Choroid plexus epithelial cell (primary cell): ENCODE results near the gene RAE1.

Experiments used
- DNase-seq: peaks from one replicate; pipeline ENCODE4 v3.0.0-alpha.2; 2010; ENCODE audit warnings: low read depth
- H3K4me3 ChIP-seq: 2 replicates; pipeline ENCODE4 v1.5.1; 2011; ENCODE audit warnings: low read depth, mild to moderate bottlenecking, control low read depth, low read length, moderate library complexity
- TF ChIP-seq, protein P1 (sequence below): conservative IDR thresholded peaks from 2 replicates; pipeline ENCODE4 v1.5.1; 2011; ENCODE audit warnings: low read depth, mild to moderate bottlenecking, control low read depth, inconsistent platforms, low read length, moderate library complexity

The RAE1 gene

DNA sequence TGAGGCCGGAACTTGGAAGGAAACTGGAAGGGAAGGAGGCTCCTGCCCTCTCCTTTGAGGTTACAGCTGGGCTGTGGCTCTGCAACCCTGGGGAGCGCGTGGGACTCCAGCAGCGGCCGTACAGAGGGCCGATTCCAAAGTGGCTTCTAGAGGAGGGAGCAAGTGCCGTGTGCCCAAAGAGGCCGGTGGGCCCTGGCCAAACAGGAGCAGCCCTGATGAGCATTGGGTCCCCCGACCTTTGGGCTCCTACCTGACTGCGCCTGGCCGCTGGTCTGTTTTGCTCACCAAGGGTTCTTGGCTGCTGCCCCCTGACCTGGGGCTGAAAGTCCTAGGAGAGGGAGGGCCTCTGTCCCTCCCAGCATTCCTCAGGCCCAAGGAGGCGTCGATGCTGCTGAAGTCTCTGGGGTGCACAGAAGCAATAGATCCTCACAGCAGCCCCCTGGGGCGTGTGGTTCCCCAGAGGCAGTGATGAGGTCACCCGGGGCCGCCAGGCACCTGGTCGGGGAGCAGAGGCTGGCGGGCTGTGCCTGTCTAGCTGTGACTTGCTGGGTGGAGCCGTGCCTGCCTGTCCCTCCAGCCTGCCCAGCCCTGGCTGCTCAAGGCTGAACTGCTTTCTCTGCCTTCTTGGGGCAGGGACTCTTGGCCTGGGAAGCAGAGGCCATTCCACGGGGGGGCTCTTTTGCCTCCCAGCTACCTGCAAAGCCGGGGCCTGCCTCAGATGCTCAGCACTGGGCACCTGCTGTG lies 49.9 kb downstream of the RAE1 start:
- TF ChIP-seq, protein P1, sequence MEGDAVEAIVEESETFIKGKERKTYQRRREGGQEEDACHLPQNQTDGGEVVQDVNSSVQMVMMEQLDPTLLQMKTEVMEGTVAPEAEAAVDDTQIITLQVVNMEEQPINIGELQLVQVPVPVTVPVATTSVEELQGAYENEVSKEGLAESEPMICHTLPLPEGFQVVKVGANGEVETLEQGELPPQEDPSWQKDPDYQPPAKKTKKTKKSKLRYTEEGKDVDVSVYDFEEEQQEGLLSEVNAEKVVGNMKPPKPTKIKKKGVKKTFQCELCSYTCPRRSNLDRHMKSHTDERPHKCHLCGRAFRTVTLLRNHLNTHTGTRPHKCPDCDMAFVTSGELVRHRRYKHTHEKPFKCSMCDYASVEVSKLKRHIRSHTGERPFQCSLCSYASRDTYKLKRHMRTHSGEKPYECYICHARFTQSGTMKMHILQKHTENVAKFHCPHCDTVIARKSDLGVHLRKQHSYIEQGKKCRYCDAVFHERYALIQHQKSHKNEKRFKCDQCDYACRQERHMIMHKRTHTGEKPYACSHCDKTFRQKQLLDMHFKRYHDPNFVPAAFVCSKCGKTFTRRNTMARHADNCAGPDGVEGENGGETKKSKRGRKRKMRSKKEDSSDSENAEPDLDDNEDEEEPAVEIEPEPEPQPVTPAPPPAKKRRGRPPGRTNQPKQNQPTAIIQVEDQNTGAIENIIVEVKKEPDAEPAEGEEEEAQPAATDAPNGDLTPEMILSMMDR = no peak
- DNase-seq = no peak
- H3K4me3 ChIP-seq = no peak overlapping the region

DNA sequence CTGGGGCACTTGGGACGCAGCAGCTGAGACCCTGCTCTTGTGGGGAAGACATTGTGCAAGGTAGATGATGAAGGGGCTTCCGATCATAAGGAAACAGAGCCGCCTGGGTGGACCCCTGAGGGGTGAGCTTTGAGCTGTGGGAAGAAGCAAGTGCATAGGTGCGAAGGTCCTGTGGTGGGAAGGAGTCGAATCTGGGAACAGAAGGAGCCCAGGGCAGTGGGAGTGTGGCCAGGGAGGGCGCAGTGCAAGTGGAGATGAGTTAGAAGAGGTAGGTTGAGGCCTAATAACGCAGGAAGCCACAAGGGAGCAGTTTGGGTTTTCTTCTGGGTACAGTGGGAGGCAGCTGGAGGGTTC lies 50.5 kb downstream of the RAE1 start:
- DNase-seq = no peak
- no peak overlapping the region for H3K4me3 ChIP-seq
- TF ChIP-seq, protein P1 = no peak

DNA sequence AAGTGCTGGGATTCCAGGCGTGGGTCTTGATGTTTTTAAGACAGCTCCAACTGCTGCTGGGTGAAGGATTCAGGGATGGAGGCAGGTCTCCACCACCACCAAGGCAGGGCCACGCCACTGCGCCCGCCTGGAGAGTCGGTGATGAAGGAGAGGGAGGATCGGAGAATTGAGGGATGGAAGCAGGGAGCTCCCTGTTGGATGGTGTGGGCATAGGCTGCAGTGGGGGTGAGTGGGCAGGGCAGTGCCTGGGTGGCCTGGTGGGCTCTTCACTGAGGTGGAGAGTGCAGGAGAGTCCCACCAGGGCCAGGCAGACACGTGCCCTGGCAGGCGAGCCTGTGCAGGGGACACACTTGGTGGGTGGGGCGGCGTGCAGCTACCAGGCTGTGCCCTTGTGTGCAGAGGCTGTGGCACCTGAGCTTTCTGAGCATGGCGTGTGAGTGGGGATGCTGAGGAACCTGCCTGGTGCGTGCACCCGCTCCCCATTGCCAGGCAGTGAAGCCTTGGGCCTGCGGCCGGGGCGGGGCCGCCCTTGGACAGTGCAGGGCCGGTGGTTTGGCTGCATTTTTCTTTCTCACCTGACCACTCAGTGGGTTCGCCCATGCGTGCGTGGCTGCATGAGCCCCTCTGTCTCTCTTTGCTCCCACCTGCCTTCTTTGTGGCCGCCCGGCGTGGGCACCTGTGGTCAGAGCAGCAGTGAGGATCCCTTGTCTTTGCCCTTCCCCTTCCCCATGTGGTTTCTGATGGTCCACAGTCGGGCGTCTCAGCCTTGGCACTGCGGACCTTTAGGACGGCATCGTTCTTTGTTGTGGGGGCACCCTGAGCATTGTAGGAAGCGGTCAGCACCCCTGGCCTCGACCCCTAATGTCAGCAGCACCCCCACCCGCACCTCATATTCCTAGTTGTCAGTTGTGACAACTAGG lies 51.4 kb downstream of the RAE1 start:
- no peak for DNase-seq
- TF ChIP-seq, protein P1 = no peak
- H3K4me3 ChIP-seq = no peak overlapping the region

DNA sequence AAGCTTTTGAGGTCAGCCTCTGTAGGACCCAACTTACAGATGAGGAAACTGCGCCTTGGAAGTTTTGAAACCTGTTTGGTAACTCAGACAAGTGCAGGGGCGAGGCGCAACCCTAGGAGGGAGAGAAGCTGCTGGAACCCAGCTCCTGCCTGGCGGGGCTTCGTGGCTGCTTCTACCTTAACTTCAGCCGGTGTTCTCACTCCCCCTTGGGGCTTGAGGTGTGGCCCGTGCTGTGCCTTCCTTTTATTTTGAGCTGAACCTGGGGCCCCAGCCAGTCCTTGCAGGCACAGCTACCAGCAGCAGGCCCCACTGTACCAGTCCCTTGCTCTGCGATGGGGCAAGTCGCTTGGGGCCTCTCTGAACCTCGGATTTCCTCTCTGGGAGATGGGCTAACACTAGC lies 52.2 kb downstream of the RAE1 start:
- DNase-seq = no peak
- TF ChIP-seq, protein P1 = no peak
- H3K4me3 ChIP-seq = no peak overlapping the region

DNA sequence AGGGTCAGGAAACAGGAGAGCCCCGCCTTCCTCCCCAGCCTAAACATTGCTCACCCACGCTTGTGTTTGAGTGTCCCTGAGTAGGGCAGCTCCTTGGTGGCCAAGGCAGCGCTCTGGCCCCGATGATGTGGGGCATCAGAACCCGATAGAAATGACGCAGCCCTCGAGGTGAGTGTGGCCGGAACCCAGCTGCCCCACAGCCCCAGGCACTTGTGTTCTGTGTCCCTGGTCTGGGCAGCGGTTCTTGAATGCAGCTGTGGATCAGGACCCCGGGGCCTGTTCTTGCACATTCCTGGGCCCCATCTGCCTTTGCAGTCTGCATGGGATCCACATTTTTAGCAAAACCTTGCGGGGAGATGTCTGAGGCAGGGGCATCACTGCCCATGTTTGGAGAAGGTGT lies 53.0 kb downstream of the RAE1 start:
- DNase-seq = no peak
- no peak overlapping the region for H3K4me3 ChIP-seq
- TF ChIP-seq, protein P1 = no peak

DNA sequence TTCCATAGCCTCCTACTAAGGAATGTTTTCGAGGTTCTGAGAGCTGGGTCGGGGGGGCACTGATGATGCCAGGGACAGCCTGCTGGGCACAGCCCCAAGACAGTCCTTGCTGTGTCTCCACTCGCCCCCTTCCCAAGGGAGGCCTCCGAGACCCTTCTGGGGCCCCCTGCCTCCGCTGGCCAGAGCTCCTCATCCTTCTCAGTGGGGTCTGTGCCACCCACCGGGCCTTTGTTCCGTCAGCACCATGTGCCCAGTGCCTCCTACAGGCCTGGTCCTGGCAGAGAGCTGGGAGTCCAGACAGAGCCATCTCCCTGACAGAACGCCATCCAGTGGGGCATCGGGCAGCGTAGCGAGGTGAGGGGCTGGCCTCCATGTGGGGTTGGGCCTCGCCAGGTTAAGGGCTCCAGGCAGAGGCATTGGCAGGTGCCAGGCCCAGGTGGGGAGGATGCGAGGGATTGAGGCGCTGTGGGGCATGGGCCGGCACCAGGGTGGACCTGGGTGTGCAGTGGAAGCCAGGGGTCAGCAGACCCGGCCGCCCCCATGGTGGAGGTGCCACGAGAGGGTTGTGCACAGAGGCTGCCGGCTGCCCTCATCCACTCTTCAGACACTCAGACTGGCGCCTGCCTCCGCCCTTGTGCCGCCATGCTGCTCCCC lies 53.5 kb downstream of the RAE1 start:
- DNase-seq = no peak
- H3K4me3 ChIP-seq = no peak overlapping the region
- TF ChIP-seq, protein P1 = no peak
